Esophagus squamous epithelium (tissue), 5 donors: ENCODE data around the gene CELF4. TPM values are rescaled to one million over a fixed set of nuclear protein-coding genes. Genes with fewer than 3 reads are reported as not detected.

Source experiments
- DNase-seq: peaks from one replicate; lab custom pipeline; 2025; lab: John Stamatoyannopoulos, UW
- H3K27ac ChIP-seq, 4 donors: fragments of 200-600 bp; sonication (generic); one replicate each; pipeline ENCODE4 v1.5.1; 2016 to 2019; ENCODE audit warnings: mild to moderate bottlenecking in 1 of 4
- H3K27me3 ChIP-seq, 4 donors: fragments of 200-600 bp; sonication (generic); 1 replicate in 3 of 4; 2 replicates in 1 of 4; pipeline versions ENCODE4 v1.5.1 to v1.6.0; 2017 to 2021; ENCODE audit warnings: antibody characterized with exemption in 1 of 4
- H3K36me3 ChIP-seq, 3 donors: fragments of 200-600 bp; sonication (generic); one replicate each; pipeline ENCODE4 v1.5.1; 2016 to 2019
- H3K4me1 ChIP-seq, 3 donors: fragments of 200-600 bp; sonication (generic); one replicate each; pipeline ENCODE4 v1.5.1; 2017 to 2019
- H3K4me3 ChIP-seq, 4 donors: fragments of 200-600 bp; sonication (generic); 1 replicate in 3 of 4; 2 replicates in 1 of 4; pipeline ENCODE4 v1.5.1; 2016 to 2019; ENCODE audit warnings: mild to moderate bottlenecking in 2 of 4, moderate library complexity in 1 of 4
- H3K9me3 ChIP-seq, 3 donors: fragments of 200-600 bp; sonication (generic); one replicate each; pipeline ENCODE4 v1.5.1; 2016 to 2019
- POLR2A ChIP-seq, 4 donors: fragments of 450-650 bp; IDR thresholded peaks; one replicate each; pipeline ENCODE4 v1.6.1; 2017; ENCODE audit warnings: antibody characterized with exemption in 4 of 4, mild to moderate bottlenecking in 4 of 4, moderate library complexity in 3 of 4
- WGBS, 2 donors: methylation state at CpG; one replicate each; pipeline ENCODE4 v1.1.5; 2018; 5-methylcytosine and 5-hydroxymethylcytosine counted together
- intact Hi-C: fragments of 100-400 bp; cut with DNase I; formaldehyde crosslinking; loops from one replicate; pipeline ENCODE4 v1.15.0; 2022
- total RNA-seq, 4 donors: library from RNA; depleted of rRNA; stranded (reverse); fragments of >200 nt; gene quantifications; one replicate each; pipeline ENCODE4 v1.1.0, GENCODE V29; 2016
- TF ChIP-seq, protein P1 (sequence below), 6 experiments: fragments of 450-650 bp in 4 of 6; fragments of 200-600 bp in 2 of 6; sonication (generic) in 2 of 6; IDR thresholded peaks; one replicate each; pipeline ENCODE4 v1.5.1; 2016 to 2019; ENCODE audit warnings: antibody characterized with exemption in 6 of 6, mild to moderate bottlenecking in 4 of 6, moderate library complexity in 4 of 6
- donor health status: DM: yes; HTN: yes; CAD: no.

CELF4 gene
- total RNA-seq, 4 donors from 2014 or later = not detected

DNA sequence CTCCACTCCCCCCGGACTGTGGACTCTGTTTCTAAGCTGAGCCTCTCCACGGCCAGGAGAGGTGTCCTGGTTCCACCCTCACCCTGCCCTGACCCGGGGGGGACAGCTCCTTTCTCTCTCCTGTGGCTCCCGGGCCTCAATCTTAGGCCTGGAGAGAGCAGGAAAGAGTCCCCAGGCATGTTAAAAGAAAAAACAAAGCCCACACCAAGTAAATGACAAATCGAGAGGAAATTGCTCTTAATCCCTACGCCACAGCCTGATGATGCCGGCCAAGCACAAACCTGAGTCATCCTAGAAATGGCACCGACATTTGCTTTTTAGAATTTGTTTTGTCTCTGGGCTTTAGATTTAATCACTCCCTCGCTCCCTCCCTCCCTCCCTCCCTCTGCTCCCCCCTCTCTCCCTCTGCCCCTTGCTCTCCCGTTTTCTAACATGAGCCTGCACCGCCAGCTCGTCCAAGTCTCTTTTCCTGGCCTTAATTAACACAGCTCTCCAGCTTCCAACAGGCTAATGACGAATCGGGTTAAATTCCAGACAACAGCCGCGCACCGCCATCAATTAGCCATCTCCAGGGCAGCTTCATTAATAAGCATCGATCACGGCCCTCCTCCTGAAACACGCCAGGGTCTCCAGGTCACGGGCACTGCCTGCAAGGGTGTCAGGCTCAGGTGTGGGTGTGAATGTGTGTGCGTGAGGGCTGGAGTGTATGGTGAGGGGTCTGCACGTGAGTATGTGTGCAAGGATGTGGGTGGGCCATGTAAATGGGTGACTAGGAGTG, 230.8 kb downstream of the CELF4 start:
- intact Hi-C loops = no loop called here
- H3K9me3 ChIP-seq = no peaks in the 10 kb centered on the region
- peaks cover 0 to 68% (median 0%) of the 10 kb centered on the region in 4 donors for H3K27me3 ChIP-seq
- no peak overlapping the region for H3K4me3 ChIP-seq
- TF ChIP-seq POLR2A (IDR thresholded peaks at IDR 0.05) = no peak
- TF ChIP-seq, protein P1, sequence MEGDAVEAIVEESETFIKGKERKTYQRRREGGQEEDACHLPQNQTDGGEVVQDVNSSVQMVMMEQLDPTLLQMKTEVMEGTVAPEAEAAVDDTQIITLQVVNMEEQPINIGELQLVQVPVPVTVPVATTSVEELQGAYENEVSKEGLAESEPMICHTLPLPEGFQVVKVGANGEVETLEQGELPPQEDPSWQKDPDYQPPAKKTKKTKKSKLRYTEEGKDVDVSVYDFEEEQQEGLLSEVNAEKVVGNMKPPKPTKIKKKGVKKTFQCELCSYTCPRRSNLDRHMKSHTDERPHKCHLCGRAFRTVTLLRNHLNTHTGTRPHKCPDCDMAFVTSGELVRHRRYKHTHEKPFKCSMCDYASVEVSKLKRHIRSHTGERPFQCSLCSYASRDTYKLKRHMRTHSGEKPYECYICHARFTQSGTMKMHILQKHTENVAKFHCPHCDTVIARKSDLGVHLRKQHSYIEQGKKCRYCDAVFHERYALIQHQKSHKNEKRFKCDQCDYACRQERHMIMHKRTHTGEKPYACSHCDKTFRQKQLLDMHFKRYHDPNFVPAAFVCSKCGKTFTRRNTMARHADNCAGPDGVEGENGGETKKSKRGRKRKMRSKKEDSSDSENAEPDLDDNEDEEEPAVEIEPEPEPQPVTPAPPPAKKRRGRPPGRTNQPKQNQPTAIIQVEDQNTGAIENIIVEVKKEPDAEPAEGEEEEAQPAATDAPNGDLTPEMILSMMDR (IDR thresholded peaks at IDR 0.05) = no peak
- peaks cover 0 to 13% (median 4%) of the 10 kb centered on the region in 3 donors for H3K4me1 ChIP-seq
- H3K27ac ChIP-seq = peak overlapping the region in 1 of 4 donors; percentile 9
- H3K36me3 ChIP-seq = no peaks in the 10 kb centered on the region
- DNase-seq = no peak
- WGBS, 2 donors = 23 to 33% methylated on average over 19 to 21 of the region's 23 CpGs

DNA sequence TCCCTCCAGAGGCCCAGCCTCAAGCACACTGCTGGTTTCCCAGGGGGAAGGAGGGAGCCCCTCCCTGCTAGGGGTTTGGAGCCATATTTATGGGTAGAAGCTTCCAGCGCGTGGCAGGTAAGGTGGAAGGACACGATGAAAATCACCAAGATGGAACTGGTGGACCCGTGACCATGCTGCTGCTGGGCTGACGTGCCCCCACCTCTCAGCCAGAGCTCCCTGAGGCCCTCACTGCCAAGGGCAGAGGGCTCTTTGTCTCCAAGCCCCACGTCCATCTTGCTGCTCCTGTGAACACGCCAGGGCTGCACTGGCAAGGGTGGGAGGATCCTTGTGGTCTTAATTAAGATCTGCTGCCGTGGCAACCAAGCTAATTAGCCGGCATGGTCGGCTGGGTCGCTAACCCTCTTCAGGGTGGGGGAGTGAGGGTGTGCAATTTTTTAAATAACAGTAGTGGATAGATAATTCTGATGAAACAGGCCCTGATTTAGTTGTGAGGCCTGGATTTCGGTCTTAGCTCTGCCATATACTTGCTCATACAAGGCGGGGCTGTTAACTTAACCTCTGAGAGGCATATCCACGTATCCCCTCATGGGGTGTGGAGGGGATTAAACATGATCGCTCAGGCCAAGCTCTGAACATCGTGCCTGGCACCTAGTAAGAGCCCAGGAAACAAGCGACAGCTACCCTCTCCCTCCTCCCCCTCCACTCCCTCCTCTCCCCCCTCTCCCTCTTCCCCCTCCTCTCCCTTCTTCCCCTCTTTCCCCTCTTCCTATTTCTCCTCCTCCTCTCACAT, 232.8 kb downstream of the CELF4 start:
- no peak overlapping the region for H3K4me3 ChIP-seq
- peaks cover 0 to 13% (median 4%) of the 10 kb centered on the region in 3 donors for H3K4me1 ChIP-seq
- TF ChIP-seq POLR2A (IDR thresholded peaks at IDR 0.05) = no peak
- TF ChIP-seq, protein P1 (IDR thresholded peaks at IDR 0.05) = no peak
- H3K27me3 ChIP-seq = peaks cover 0 to 62% (median 0%) of the 10 kb centered on the region in 4 donors
- no peaks in the 10 kb centered on the region for H3K36me3 ChIP-seq
- no peak overlapping the region for H3K27ac ChIP-seq
- intact Hi-C loops = no loop called here
- WGBS, 2 donors = 75 to 78% methylated on average over 13 to 16 of the region's 17 CpGs
- H3K9me3 ChIP-seq = no peaks in the 10 kb centered on the region
- no peak for DNase-seq

DNA sequence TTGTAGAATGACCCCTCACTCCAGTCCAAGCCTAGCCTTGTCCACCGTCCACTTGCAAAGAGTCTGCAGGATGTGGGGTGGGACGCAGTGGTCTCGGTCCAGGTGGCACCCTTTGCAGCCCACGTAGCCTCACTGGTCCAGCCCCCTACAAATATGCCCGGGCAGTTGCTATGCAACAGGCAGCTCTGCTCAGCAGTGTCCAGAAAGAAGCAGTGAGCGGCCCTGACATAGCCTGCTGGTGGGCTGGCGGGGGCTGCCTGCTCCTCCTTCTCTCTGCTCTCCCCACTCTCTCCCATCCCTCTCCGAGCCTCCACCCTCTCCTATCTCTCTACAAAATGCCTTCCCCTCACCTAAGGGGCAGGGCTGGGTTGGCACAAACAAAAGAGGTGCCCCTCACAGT, 233.4 kb downstream of the CELF4 start:
- Histone ChIP-seq H3K9me3 (no peaks in the 10 kb centered on the region), H3K36me3 (no peaks in the 10 kb centered on the region), H3K27ac (no peak overlapping the region), H3K4me3 (no peak overlapping the region), H3K4me1 (peaks cover 0 to 17% (median 4%) of the 10 kb centered on the region in 3 donors), H3K27me3 (peaks cover 0 to 58% (median 0%) of the 10 kb centered on the region in 4 donors)
- TF ChIP-seq POLR2A (IDR thresholded peaks at IDR 0.05) = no peak
- TF ChIP-seq, protein P1 (IDR thresholded peaks at IDR 0.05) = no peak
- no peak for DNase-seq
- WGBS, 2 donors = 87% methylated on average over 8 of the region's 8 CpGs; no CpG with 5 or more reads in 1 of the 2 donors
- intact Hi-C loops = no loop called here

DNA sequence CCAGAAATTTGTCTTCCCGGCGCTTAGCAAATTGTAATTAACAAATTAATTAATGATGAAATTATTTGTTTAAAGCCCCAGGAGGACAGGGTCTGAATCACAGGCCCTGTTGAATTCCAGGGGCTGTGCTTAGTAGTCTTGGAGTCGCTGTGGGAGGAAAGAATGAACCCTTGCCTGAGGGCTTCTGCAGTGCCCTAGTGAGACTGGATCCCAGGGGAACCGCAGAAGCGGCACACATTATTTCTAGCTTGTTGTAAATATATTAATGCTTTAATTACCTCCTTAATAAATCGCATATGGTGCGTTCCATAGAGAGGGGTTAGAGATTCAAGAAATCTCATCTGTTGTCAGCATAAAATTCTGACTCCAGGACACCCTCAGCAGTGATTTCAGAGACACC, 235.4 kb downstream of the CELF4 start:
- no peaks in the 10 kb centered on the region for H3K36me3 ChIP-seq
- DNase-seq = no peak
- peaks cover 0 to 55% (median 0%) of the 10 kb centered on the region in 4 donors for H3K27me3 ChIP-seq
- H3K4me3 ChIP-seq = no peak overlapping the region
- peaks cover 0 to 19% (median 4%) of the 10 kb centered on the region in 3 donors for H3K4me1 ChIP-seq
- 74 to 83% methylated on average over 7 of the region's 7 CpGs for WGBS, 2 donors
- intact Hi-C loops = no loop called here
- H3K9me3 ChIP-seq = no peaks in the 10 kb centered on the region
- TF ChIP-seq POLR2A (IDR thresholded peaks at IDR 0.05) = no peak
- TF ChIP-seq, protein P1 (IDR thresholded peaks at IDR 0.05) = no peak
- no peak overlapping the region for H3K27ac ChIP-seq
